HEK293 (cell line): ENCODE results near the gene HNRNPA2B1.

Experiments
- CTCF ChIA-PET: fragments of 350-600 bp; formaldehyde crosslinking; extraction: SDS; loops from one replicate; lab custom pipeline; 2021; ENCODE audit warnings: antibody characterized with exemption; lab: Yijun Ruan, JAX
- POLR2A ChIA-PET: fragments of 300-600 bp; formaldehyde crosslinking; extraction: SDS; loops from one replicate; lab custom pipeline; 2020; ENCODE audit warnings: antibody characterized with exemption, inconsistent platforms; lab: Yijun Ruan, JAX
- H3K27ac ChIP-seq: fragments of 200-500 bp; sonication (Bioruptor generic); 2 replicates; pipeline ENCODE4 v1.5.1; 2014; ENCODE audit warnings: low read depth, low read length, control low read depth, inconsistent platforms; ENCODE audit errors: extremely low read depth
- H3K36me3 ChIP-seq, 2 experiments: fragments of 200-500 bp in 1 of 2; sonication (Bioruptor generic) in 1 of 2; 1 replicate in 1 of 2; 2 replicates in 1 of 2; pipeline ENCODE4 v1.5.1; 2014 to 2017; ENCODE audit warnings: inconsistent platforms in 2 of 2, low read length in 2 of 2; ENCODE audit not compliant: control insufficient read depth in 2 of 2, insufficient read depth in 1 of 2
- H3K4me1 ChIP-seq: fragments of 200-500 bp; sonication (Bioruptor generic); 2 replicates; pipeline ENCODE4 v1.5.1; 2014; ENCODE audit warnings: mild to moderate bottlenecking, low read length, inconsistent platforms; ENCODE audit not compliant: control insufficient read depth, insufficient read depth
- H3K4me3 ChIP-seq: 2 replicates; pipeline ENCODE4 v1.5.1; 2011; ENCODE audit warnings: low read depth, mild to moderate bottlenecking, control low read depth, low read length, moderate library complexity
- H3K9me3 ChIP-seq: fragments of 200-500 bp; sonication (Bioruptor generic); 2 replicates; pipeline ENCODE4 v1.5.1; 2014; ENCODE audit warnings: low read depth, low read length, inconsistent platforms; ENCODE audit not compliant: control insufficient read depth, insufficient read depth
- GLIS2 ChIP-seq: fragments of 450-650 bp; formaldehyde crosslinking; IDR thresholded peaks from 2 replicates; pipeline ENCODE4 v1.5.1; 2016; ENCODE audit warnings: missing biosample characterization, missing genetic modification characterization
- PRDM4 ChIP-seq: fragments of 450-650 bp; formaldehyde crosslinking; IDR thresholded peaks from 2 replicates; pipeline ENCODE4 v1.5.1; 2017; ENCODE audit warnings: missing biosample characterization, missing genetic modification characterization
- SCRT1 ChIP-seq: fragments of 450-650 bp; formaldehyde crosslinking; IDR thresholded peaks from 2 replicates; pipeline ENCODE4 v1.5.1; 2016; ENCODE audit warnings: missing biosample characterization, missing genetic modification characterization, borderline replicate concordance
- SCRT2 ChIP-seq: fragments of 450-650 bp; formaldehyde crosslinking; IDR thresholded peaks from 2 replicates; pipeline ENCODE4 v1.5.1; 2016; ENCODE audit warnings: missing biosample characterization, missing genetic modification characterization
- ZBTB10 ChIP-seq: fragments of 450-650 bp; formaldehyde crosslinking; IDR thresholded peaks from 2 replicates; pipeline ENCODE4 v1.5.1; 2016; ENCODE audit warnings: missing biosample characterization, missing genetic modification characterization
- ZFP3 ChIP-seq: fragments of 450-650 bp; formaldehyde crosslinking; IDR thresholded peaks from 2 replicates; pipeline ENCODE4 v1.5.1; 2016; ENCODE audit warnings: low read depth, missing biosample characterization, missing genetic modification characterization
- ZNF23 ChIP-seq: fragments of 450-650 bp; formaldehyde crosslinking; IDR thresholded peaks from 2 replicates; pipeline ENCODE4 v1.5.1; 2016; ENCODE audit warnings: missing biosample characterization, missing genetic modification characterization, borderline replicate concordance
- ZNF416 ChIP-seq: fragments of 450-650 bp; formaldehyde crosslinking; IDR thresholded peaks from 2 replicates; pipeline ENCODE4 v1.5.1; 2016; ENCODE audit warnings: missing biosample characterization, missing genetic modification characterization
- ZNF548 ChIP-seq: fragments of 450-650 bp; formaldehyde crosslinking; IDR thresholded peaks from 2 replicates; pipeline ENCODE4 v1.5.1; 2016; ENCODE audit warnings: missing biosample characterization, missing genetic modification characterization
- ZNF596 ChIP-seq: fragments of 450-650 bp; IDR thresholded peaks from 2 replicates; pipeline ENCODE4 v1.5.0; 2018; ENCODE audit warnings: missing biosample characterization, mild to moderate bottlenecking, missing genetic modification characterization, moderate library complexity
- ZNF704 ChIP-seq: fragments of 450-650 bp; formaldehyde crosslinking; IDR thresholded peaks from 2 replicates; pipeline ENCODE4 v1.5.1; 2016; ENCODE audit warnings: missing biosample characterization, missing genetic modification characterization
- ZNF830 ChIP-seq: fragments of 450-650 bp; IDR thresholded peaks from 2 replicates; pipeline ENCODE4 v1.5.0; 2018; ENCODE audit warnings: missing biosample characterization, missing genetic modification characterization, low read depth, mild to moderate bottlenecking, moderate library complexity
- TF ChIP-seq, protein P1 (sequence below): fragments of 450-650 bp; formaldehyde crosslinking; IDR thresholded peaks from 2 replicates; pipeline ENCODE4 v1.5.1; 2017; ENCODE audit warnings: missing biosample characterization, missing genetic modification characterization
- TF ChIP-seq, protein P2 (sequence below): fragments of 450-650 bp; formaldehyde crosslinking; IDR thresholded peaks from 2 replicates; pipeline ENCODE4 v1.5.1; 2016; ENCODE audit warnings: missing biosample characterization, missing genetic modification characterization

HNRNPA2B1 gene

DNA sequence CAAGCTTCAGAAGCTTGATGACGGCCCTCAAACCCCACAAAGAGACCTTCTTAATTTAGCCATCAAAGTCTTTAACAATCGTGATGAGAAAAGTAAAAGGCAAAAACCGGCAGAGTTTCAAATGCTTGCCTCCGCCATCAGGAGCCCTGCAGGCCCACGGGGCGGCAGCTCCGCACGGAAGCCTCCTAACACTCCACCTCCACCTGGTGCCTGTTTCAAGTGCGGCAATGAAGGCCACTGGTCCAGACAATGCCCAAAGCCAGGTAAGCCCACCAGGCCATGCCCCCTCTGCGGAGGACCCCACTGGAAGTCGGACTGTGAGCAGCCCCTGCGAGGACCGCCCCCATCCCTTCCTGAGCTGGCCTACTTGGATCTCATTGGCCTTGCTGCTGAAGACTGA, 44.6 kb upstream of the HNRNPA2B1 start (continued):
- TF ChIP-seq, protein P1, sequence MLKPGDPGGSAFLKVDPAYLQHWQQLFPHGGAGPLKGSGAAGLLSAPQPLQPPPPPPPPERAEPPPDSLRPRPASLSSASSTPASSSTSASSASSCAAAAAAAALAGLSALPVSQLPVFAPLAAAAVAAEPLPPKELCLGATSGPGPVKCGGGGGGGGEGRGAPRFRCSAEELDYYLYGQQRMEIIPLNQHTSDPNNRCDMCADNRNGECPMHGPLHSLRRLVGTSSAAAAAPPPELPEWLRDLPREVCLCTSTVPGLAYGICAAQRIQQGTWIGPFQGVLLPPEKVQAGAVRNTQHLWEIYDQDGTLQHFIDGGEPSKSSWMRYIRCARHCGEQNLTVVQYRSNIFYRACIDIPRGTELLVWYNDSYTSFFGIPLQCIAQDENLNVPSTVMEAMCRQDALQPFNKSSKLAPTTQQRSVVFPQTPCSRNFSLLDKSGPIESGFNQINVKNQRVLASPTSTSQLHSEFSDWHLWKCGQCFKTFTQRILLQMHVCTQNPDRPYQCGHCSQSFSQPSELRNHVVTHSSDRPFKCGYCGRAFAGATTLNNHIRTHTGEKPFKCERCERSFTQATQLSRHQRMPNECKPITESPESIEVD = no peak
- TF ChIP-seq ZNF596 (no peak), ZNF704 (tag by site-specific recombination) (no peak), ZBTB10 (no peak)

GRCh38 chr7:26238032-26238431, 37.5 kb upstream of the HNRNPA2B1 start:
- POLR2A ChIA-PET = no interaction called here
- no peak for TF ChIP-seq GLIS2 (tag by site-specific recombination)
- no peak for TF ChIP-seq ZNF830 (tag by site-specific recombination)
- no peak for TF ChIP-seq ZNF416 (tag by site-specific recombination)
- TF ChIP-seq SCRT2 (tag by site-specific recombination) = no peak
- no peak for TF ChIP-seq ZFP3 (tag by site-specific recombination)
- TF ChIP-seq, protein P2, sequence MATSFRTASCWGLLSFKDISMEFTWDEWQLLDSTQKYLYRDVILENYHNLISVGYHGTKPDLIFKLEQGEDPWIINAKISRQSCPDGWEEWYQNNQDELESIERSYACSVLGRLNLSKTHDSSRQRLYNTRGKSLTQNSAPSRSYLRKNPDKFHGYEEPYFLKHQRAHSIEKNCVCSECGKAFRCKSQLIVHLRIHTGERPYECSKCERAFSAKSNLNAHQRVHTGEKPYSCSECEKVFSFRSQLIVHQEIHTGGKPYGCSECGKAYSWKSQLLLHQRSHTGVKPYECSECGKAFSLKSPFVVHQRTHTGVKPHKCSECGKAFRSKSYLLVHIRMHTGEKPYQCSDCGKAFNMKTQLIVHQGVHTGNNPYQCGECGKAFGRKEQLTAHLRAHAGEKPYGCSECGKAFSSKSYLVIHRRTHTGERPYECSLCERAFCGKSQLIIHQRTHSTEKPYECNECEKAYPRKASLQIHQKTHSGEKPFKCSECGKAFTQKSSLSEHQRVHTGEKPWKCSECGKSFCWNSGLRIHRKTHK = no peak
- no peak for TF ChIP-seq ZNF548
- TF ChIP-seq ZNF23 (tag by site-specific recombination) = no peak
- TF ChIP-seq, all 188 proteins: peak for 0
- no peaks in the 10 kb centered on the region for H3K36me3 ChIP-seq
- H3K4me3 ChIP-seq = no peak overlapping the region
- no peak overlapping the region for H3K27ac ChIP-seq
- no peaks in the 10 kb centered on the region for H3K9me3 ChIP-seq
- H3K4me1 ChIP-seq = no peaks in the 10 kb centered on the region
- CTCF ChIA-PET = interaction anchor here (0.7 kb wide), 1 partner anchor 140 kb away, joined by 4 read pairs; no protein-coding TSS in a partner anchor

GRCh38 chr7:26237035-26237807, 36.7 kb upstream of the HNRNPA2B1 start:
- POLR2A ChIA-PET = no interaction called here
- CTCF ChIA-PET = interaction anchor here (0.7 kb wide), 2 partner anchors 141 to 224 kb away, joined by 3 to 4 read pairs; no protein-coding TSS in a partner anchor
- Histone ChIP-seq H3K9me3 (no peaks in the 10 kb centered on the region), H3K4me3 (no peak overlapping the region), H3K36me3 (no peaks in the 10 kb centered on the region), H3K4me1 (no peaks in the 10 kb centered on the region), H3K27ac (no peak overlapping the region)
- TF ChIP-seq SCRT1 (tag by site-specific recombination) (peak; percentile 80), PRDM4 (no peak), SCRT2 (tag by site-specific recombination) (peak; percentile 87)
